Epithelial cell of esophagus (primary cell): Measurements from ENCODE around the gene ZNF287.

Experiments used
- DNase-seq: peaks from one replicate; pipeline ENCODE4 v3.0.0; 2010; ENCODE audit warnings: low read depth
- H3K4me3 ChIP-seq: 2 replicates; pipeline ENCODE4 v1.5.1; 2011; ENCODE audit warnings: mild to moderate bottlenecking, low read length, control low read depth
- CTCF ChIP-seq: IDR thresholded peaks from 2 replicates; pipeline ENCODE4 v1.5.1; 2011; ENCODE audit warnings: low read depth, mild to moderate bottlenecking, low read length, control low read depth, inconsistent platforms; ENCODE audit not compliant: insufficient read depth; ENCODE audit errors: missing control alignments

ZNF287 gene

GRCh38 chr17:16584273-16584995 is 15.4 kb upstream of the ZNF287 start:
- H3K4me3 ChIP-seq: peak overlapping the region; percentile 58
- DNase-seq: peak; percentile 82
- TF ChIP-seq CTCF: peak; percentile 94

- no peak for DNase-seq
- no peak overlapping the region for H3K4me3 ChIP-seq
- no peak for TF ChIP-seq CTCF
Measured at GRCh38 chr17:16583781-16584180, 14.8 kb upstream of the ZNF287 start.

GRCh38 chr17:16573466-16573865 is 4.5 kb upstream of the ZNF287 start:
- TF ChIP-seq CTCF: no peak
- no peak overlapping the region for H3K4me3 ChIP-seq
- DNase-seq: no peak

GRCh38 chr17:16569358-16569712 is 331 bp upstream of the ZNF287 start:
- H3K4me3 ChIP-seq: no peak overlapping the region
- no peak for DNase-seq
- TF ChIP-seq CTCF: no peak

GRCh38 chr17:16552637-16553045 is 16.4 kb downstream of the ZNF287 start:
- TF ChIP-seq CTCF: no peak
- DNase-seq: no peak
- H3K4me3 ChIP-seq: no peak overlapping the region

- no peak overlapping the region for H3K4me3 ChIP-seq
Measured at GRCh38 chr17:16551878-16552636, 16.9 kb downstream of the ZNF287 start.

More at GRCh38 chr17:16551878-16552636, 16.9 kb downstream of the ZNF287 start:
- no peak for DNase-seq
- no peak for TF ChIP-seq CTCF
